GM12878 (cell line): ENCODE data around the gene MYO7A. TPM values are rescaled to one million over a fixed set of nuclear protein-coding genes. Genes with fewer than 3 reads are reported as not detected.

Source experiments
- ATAC-seq: fragments of 200-7000 bp; cut with Tn5 transposase; 3 replicates; pipeline ENCODE4 v1.9.1; 2020; ENCODE audit warnings: mild to moderate bottlenecking, moderate library complexity
- BruUV-seq: library from RNA; stranded (reverse); fragments of 400-500 nt; replicated peaks from 2 replicates; lab custom pipeline; 2021; lab: Mats Ljungman, UMichigan
- CTCF ChIA-PET: fragments of 300-600 bp; sonication (Branson Sonifier 250); formaldehyde crosslinking; extraction: SDS; loops from one replicate; lab custom pipeline; 2021; ENCODE audit warnings: inconsistent platforms; lab: Yijun Ruan, JAX
- POLR2A ChIA-PET: fragments of 350-600 bp; formaldehyde crosslinking; extraction: SDS; loops from one replicate; lab custom pipeline; 2021; ENCODE audit warnings: inconsistent platforms; lab: Charles Lee
- RAD21 ChIA-PET: fragments of 300-600 bp; sonication (Branson Sonifier 250); formaldehyde crosslinking; loops from one replicate; lab custom pipeline; 2023; ENCODE audit warnings: antibody characterized with exemption; ENCODE audit not compliant: unreplicated experiment; lab: Charles Lee
- SMC1A ChIA-PET: fragments of 300-600 bp; sonication (Branson Sonifier 250); formaldehyde crosslinking; loops from one replicate; lab custom pipeline; 2023; ENCODE audit not compliant: unreplicated experiment, uncharacterized antibody; lab: Charles Lee
- DNase-seq: peaks from one replicate; pipeline ENCODE4 v3.0.0-alpha.2; 2011; ENCODE audit warnings: low read depth, low spot score
- FAIRE-seq: peaks from 3 replicates; lab custom pipeline; 2011; peaks lifted over from hg19 to GRCh38; lab: Jason Lieb, UNC
- H2AFZ ChIP-seq: 2 replicates; pipeline ENCODE4 v1.6.0; 2011; ENCODE audit warnings: low read depth, low read length, control low read depth; ENCODE audit not compliant: control insufficient read depth
- H3K27ac ChIP-seq: 2 replicates; pipeline ENCODE4 v1.5.1; 2011; ENCODE audit warnings: control low read depth; ENCODE audit not compliant: control insufficient read depth, insufficient read depth
- H3K27me3 ChIP-seq, 2 experiments: replicated peaks in 1 of 2; 2 replicates each; pipeline versions ENCODE4 v1.6.0 to v1.6.1; 2011; ENCODE audit warnings: low read length in 1 of 2; ENCODE audit not compliant: control insufficient read depth in 2 of 2, insufficient read depth in 2 of 2
- H3K36me3 ChIP-seq, 2 experiments: 2 replicates each; pipeline ENCODE4 v1.5.1; 2011; ENCODE audit warnings: low read length in 1 of 2; ENCODE audit not compliant: control insufficient read depth in 2 of 2, insufficient read depth in 2 of 2
- H3K4me1 ChIP-seq: 2 replicates; pipeline ENCODE4 v1.6.1; 2011; ENCODE audit warnings: mild to moderate bottlenecking, low read length, moderate library complexity, mixed read lengths; ENCODE audit not compliant: control insufficient read depth, insufficient read depth
- H3K4me2 ChIP-seq: 2 replicates; pipeline ENCODE4 v1.6.0; 2011; ENCODE audit warnings: control low read depth; ENCODE audit not compliant: control insufficient read depth, insufficient read depth
- H3K4me3 ChIP-seq: fragments of 200-600 bp; sonication (generic); 2 replicates; pipeline ENCODE4 v1.5.1; 2016
- H3K79me2 ChIP-seq: 2 replicates; pipeline ENCODE4 v1.6.0; 2011; ENCODE audit warnings: low read length; ENCODE audit not compliant: control insufficient read depth, insufficient read depth
- H3K9ac ChIP-seq: 2 replicates; pipeline ENCODE4 v1.8.0; 2011; ENCODE audit warnings: low read length, control low read depth, mixed read lengths; ENCODE audit not compliant: control insufficient read depth, insufficient read depth
- H3K9me3 ChIP-seq: replicated peaks from 3 replicates; pipeline ENCODE4 v1.5.1; 2011; ENCODE audit warnings: mild to moderate bottlenecking, low read length; ENCODE audit not compliant: control insufficient read depth, insufficient read depth
- H4K20me1 ChIP-seq: 2 replicates; pipeline ENCODE4 v1.6.0; 2011; ENCODE audit not compliant: control insufficient read depth, insufficient read depth
- ATF2 ChIP-seq: IDR thresholded peaks from 2 replicates; pipeline ENCODE4 v1.6.1; 2012; ENCODE audit warnings: low read length, inconsistent platforms
- BCL11A ChIP-seq: IDR thresholded peaks from 2 replicates; pipeline ENCODE4 v1.6.1; 2011; ENCODE audit warnings: low read depth, low read length
- EED ChIP-seq: sonication (generic); IDR thresholded peaks from 2 replicates; pipeline ENCODE4 v1.6.1; 2016; ENCODE audit warnings: antibody characterized with exemption, low read depth
- GABPA ChIP-seq: IDR thresholded peaks from 2 replicates; pipeline ENCODE4 v1.6.1; 2014; ENCODE audit warnings: antibody characterized with exemption, low read depth, mild to moderate bottlenecking, inconsistent platforms
- MLLT1 ChIP-seq: fragments of 450-650 bp; IDR thresholded peaks from 2 replicates; pipeline ENCODE4 v1.6.1; 2016; ENCODE audit warnings: mild to moderate bottlenecking
- MYB ChIP-seq: fragments of 150-350 bp; IDR thresholded peaks from 2 replicates; pipeline ENCODE4 v1.6.1; 2014; ENCODE audit warnings: mild to moderate bottlenecking, low read depth, low read length, borderline replicate concordance
- NFXL1 ChIP-seq: fragments of 450-650 bp; IDR thresholded peaks from 2 replicates; pipeline ENCODE4 v1.6.1; 2017; ENCODE audit warnings: antibody characterized with exemption, mild to moderate bottlenecking, borderline replicate concordance
- RCOR1 ChIP-seq: conservative IDR thresholded peaks from 2 replicates; pipeline ENCODE4 v1.6.1; 2012; ENCODE audit warnings: low read depth, low read length, improper control_type of control experiment
- SMC3 ChIP-seq: IDR thresholded peaks from 2 replicates; pipeline ENCODE4 v1.6.1; 2011; ENCODE audit warnings: low read length, improper control_type of control experiment, borderline replicate concordance
- SRF ChIP-seq, 2 experiments: IDR thresholded peaks; 2 replicates each; pipeline ENCODE4 v1.6.1; 2011; ENCODE audit warnings: low read depth in 2 of 2, low read length in 2 of 2, mild to moderate bottlenecking in 1 of 2, moderate library complexity in 1 of 2
- ZSCAN29 ChIP-seq: fragments of 450-650 bp; IDR thresholded peaks from 2 replicates; pipeline ENCODE4 v1.6.1; 2017; ENCODE audit warnings: mild to moderate bottlenecking, moderate library complexity
- WGBS: methylation state at CpG from one replicate; pipeline ENCODE4 v1.1.6; 2016; ENCODE audit warnings: low lambda C conversion rate; ENCODE audit not compliant: insufficient replicate concordance, insufficient coverage; ENCODE audit errors: missing lambda C conversion rate; 5-methylcytosine and 5-hydroxymethylcytosine counted together
- in situ Hi-C: fragments of 300-500 bp; cut with MboI; formaldehyde crosslinking; loops from 9 replicates; pipeline ENCODE4 v1.14.3; 2018; ENCODE audit warnings: mixed read lengths
- intact Hi-C: fragments of 100-400 bp; cut with micrococcal nuclease; formaldehyde crosslinking; loops from one replicate; pipeline ENCODE4 v1.14.2; 2022; ENCODE audit not compliant: unreplicated experiment
- polyA plus RNA-seq, 11 experiments: library from polyadenylated mRNA; depleted of rRNA in 4 of 11; unstranded in 6 of 11; stranded (reverse) in 5 of 11; fragments of >200 nt; fragmentation: Nextera tagmentation in 4 of 11; fragmentation: Illumina TruSeq in 1 of 11; extraction: Ambion mirVana in 4 of 11; extraction: Trizol in 1 of 11; gene quantifications; 1 replicate in 1 of 11; 2 replicates in 10 of 11; pipeline versions ENCODE4 v1.2.1 to v1.2.3, GENCODE V29; 2011 to 2016; ENCODE audit warnings: inconsistent platforms in 2 of 11, missing spikeins in 2 of 11, low read depth in 1 of 11
- total RNA-seq, 4 experiments: library from RNA; depleted of rRNA in 3 of 4; stranded (reverse); fragments of >200 nt in 3 of 4; fragmentation: Illumina TruSeq in 1 of 4; extraction: Trizol in 1 of 4; gene quantifications; 2 replicates each; pipeline versions ENCODE4 v1.2.1 to v1.2.3, GENCODE V29; 2013 to 2021
- TF ChIP-seq, protein P1 (sequence below): fragments of 450-650 bp; formaldehyde crosslinking; IDR thresholded peaks from 2 replicates; pipeline ENCODE4 v1.5.0; 2022; ENCODE audit warnings: mild to moderate bottlenecking, missing genetic modification characterization

Gene MYO7A
- total and polyA plus RNA-seq, 10 of the 15 experiments (the other 5 are each of a cell fraction or from before 2014, with no cell fraction given), result 0.01 to 0.21 (median 0.04) TPM; not detected in 6

- TF ChIP-seq MLLT1 (no peak), BCL11A (no peak), MYB (no peak)
- TF ChIP-seq, protein P1, sequence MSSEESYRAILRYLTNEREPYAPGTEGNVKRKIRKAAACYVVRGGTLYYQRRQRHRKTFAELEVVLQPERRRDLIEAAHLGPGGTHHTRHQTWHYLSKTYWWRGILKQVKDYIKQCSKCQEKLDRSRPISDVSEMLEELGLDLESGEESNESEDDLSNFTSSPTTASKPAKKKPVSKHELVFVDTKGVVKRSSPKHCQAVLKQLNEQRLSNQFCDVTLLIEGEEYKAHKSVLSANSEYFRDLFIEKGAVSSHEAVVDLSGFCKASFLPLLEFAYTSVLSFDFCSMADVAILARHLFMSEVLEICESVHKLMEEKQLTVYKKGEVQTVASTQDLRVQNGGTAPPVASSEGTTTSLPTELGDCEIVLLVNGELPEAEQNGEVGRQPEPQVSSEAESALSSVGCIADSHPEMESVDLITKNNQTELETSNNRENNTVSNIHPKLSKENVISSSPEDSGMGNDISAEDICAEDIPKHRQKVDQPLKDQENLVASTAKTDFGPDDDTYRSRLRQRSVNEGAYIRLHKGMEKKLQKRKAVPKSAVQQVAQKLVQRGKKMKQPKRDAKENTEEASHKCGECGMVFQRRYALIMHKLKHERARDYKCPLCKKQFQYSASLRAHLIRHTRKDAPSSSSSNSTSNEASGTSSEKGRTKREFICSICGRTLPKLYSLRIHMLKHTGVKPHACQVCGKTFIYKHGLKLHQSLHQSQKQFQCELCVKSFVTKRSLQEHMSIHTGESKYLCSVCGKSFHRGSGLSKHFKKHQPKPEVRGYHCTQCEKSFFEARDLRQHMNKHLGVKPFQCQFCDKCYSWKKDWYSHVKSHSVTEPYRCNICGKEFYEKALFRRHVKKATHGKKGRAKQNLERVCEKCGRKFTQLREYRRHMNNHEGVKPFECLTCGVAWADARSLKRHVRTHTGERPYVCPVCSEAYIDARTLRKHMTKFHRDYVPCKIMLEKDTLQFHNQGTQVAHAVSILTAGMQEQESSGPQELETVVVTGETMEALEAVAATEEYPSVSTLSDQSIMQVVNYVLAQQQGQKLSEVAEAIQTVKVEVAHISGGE (CRISPR knock-in tag), result no peak
Measured at GRCh38 chr11:77108436-77108835, 19.6 kb upstream of the MYO7A start (continued).

- in situ Hi-C loops (no loop called here), intact Hi-C loops (loop anchor here (10.0 kb wide), 1 partner anchor 375 kb away; no protein-coding TSS in a partner anchor)
- Histone ChIP-seq H3K27ac (no peak overlapping the region), H3K9ac (no peak overlapping the region), H3K27me3 (peaks cover 0 to 2% of the 10 kb centered on the region in 2 experiments; a peak in 2 of 4 replicates), H2AFZ (no peak overlapping the region), H3K4me3 (no peak overlapping the region), H3K4me2 (no peak overlapping the region), H3K4me1 (no peaks in the 10 kb centered on the region), H3K79me2 (no peaks in the 10 kb centered on the region), H3K9me3 (no peaks in the 10 kb centered on the region), H4K20me1 (no peaks in the 10 kb centered on the region), H3K36me3 (no peaks in the 10 kb centered on the region)
- no peak for FAIRE-seq
- WGBS, result 5% methylated on average over 9 of the region's 11 CpGs
- ChIA-PET POLR2A (no interaction called here), CTCF (no interaction called here), SMC1A (no interaction called here), RAD21 (no interaction called here)
- no peak for ATAC-seq
- DNase-seq, result no peak
- no TSS peak for BruUV-seq
- no peak for TF ChIP-seq GABPA
- TF ChIP-seq, protein P1 (CRISPR knock-in tag), result no peak
- TF ChIP-seq SRF (IDR thresholded peaks at IDR 0.05; ENCODE audit: low read depth in 2 of 2, low read length in 2 of 2), result no peak
- TF ChIP-seq SMC3, result no peak
- TF ChIP-seq RCOR1, result no peak
- TF ChIP-seq ZSCAN29, result no peak
- no peak for TF ChIP-seq EED
- TF ChIP-seq NFXL1, result no peak
- no peak for TF ChIP-seq ATF2
Measured at GRCh38 chr11:77109236-77110019, 18.6 kb upstream of the MYO7A start.
